Gastrocnemius medialis (tissue), 4 donors: ENCODE results near the gene CAPRIN1. TPM values are rescaled to one million over a fixed set of nuclear protein-coding genes. Genes with fewer than 3 reads are reported as not detected.
"Not testable (repeated sequence)": the region's sequence is repeated elsewhere in the genome, so short reads cannot be mapped to it uniquely, and the experiment has no call there.

Experiments
- ATAC-seq, 2 donors: fragments of 150-250 bp; one replicate each; pipeline ENCODE4 v1.9.1; 2016
- DNase-seq, 2 donors: peaks; one replicate each; pipeline ENCODE4 v3.0.0-alpha.2; 2019
- H3K27ac ChIP-seq, 4 donors: fragments of 200-600 bp; sonication (generic); 1 replicate in 1 of 4; 2 replicates in 3 of 4; pipeline ENCODE4 v1.5.1; 2016 to 2018; ENCODE audit warnings: mild to moderate bottlenecking in 2 of 4, moderate library complexity in 1 of 4
- H3K27me3 ChIP-seq, 3 donors: fragments of 200-600 bp; sonication (generic) in 2 of 3; 1 replicate in 1 of 3; 2 replicates in 2 of 3; pipeline versions ENCODE4 v1.5.1 to v1.6.0; 2016 to 2019; ENCODE audit warnings: mild to moderate bottlenecking in 1 of 3, moderate library complexity in 1 of 3
- H3K36me3 ChIP-seq, 2 donors: fragments of 200-600 bp; sonication (generic) in 1 of 2; one replicate each; pipeline ENCODE4 v1.5.1; 2017 to 2018
- H3K4me1 ChIP-seq, 2 donors: fragments of 200-600 bp; sonication (generic) in 1 of 2; one replicate each; pipeline ENCODE4 v1.5.1; 2016 to 2017; ENCODE audit warnings: mild to moderate bottlenecking in 2 of 2
- H3K4me3 ChIP-seq, 4 donors: fragments of 200-600 bp; sonication (generic) in 3 of 4; 1 replicate in 1 of 4; 2 replicates in 3 of 4; pipeline ENCODE4 v1.5.1; 2016 to 2019; ENCODE audit warnings: mild to moderate bottlenecking in 2 of 4
- H3K9me3 ChIP-seq, 3 donors: fragments of 200-600 bp; sonication (generic) in 2 of 3; 1 replicate in 1 of 3; 2 replicates in 2 of 3; pipeline ENCODE4 v1.5.1; 2016 to 2019
- POLR2A ChIP-seq, 2 donors: fragments of 450-650 bp; IDR thresholded peaks; one replicate each; pipeline ENCODE4 v1.6.1; 2017; ENCODE audit warnings: antibody characterized with exemption in 2 of 2, mild to moderate bottlenecking in 2 of 2, moderate library complexity in 2 of 2
- in situ Hi-C, 4 donors: fragments of 200-750 bp; cut with MboI; loops; one replicate each; pipeline versions ENCODE4 v1.15.0 to v1.8.0; 2017; ENCODE audit warnings: low sequenced_read_pairs in 4 of 4
- intact Hi-C: fragments of 100-400 bp; cut with DNase I; formaldehyde crosslinking; loops from one replicate; pipeline ENCODE4 v1.15.1; 2023; ENCODE audit warnings: low total_unique reads
- total RNA-seq, 4 donors: library from RNA; depleted of rRNA; stranded (reverse); fragments of >200 nt; gene quantifications; one replicate each; pipeline versions ENCODE4 v1.1.0 to v1.2.3, GENCODE V29; 2016
- TF ChIP-seq, protein P1 (sequence below), 5 experiments: fragments of 450-650 bp in 3 of 5; fragments of 200-600 bp in 2 of 5; sonication (generic) in 2 of 5; IDR thresholded peaks in 4 of 5; conservative IDR thresholded peaks in 1 of 5; 1 replicate in 4 of 5; 2 replicates in 1 of 5; pipeline ENCODE4 v1.5.1; 2016 to 2019; ENCODE audit warnings: antibody characterized with exemption in 5 of 5, mild to moderate bottlenecking in 3 of 5, moderate library complexity in 3 of 5

Gene CAPRIN1
- total RNA-seq, 4 donors from 2014 or later: 70.9 to 82.2 (median 79.4) TPM

DNA sequence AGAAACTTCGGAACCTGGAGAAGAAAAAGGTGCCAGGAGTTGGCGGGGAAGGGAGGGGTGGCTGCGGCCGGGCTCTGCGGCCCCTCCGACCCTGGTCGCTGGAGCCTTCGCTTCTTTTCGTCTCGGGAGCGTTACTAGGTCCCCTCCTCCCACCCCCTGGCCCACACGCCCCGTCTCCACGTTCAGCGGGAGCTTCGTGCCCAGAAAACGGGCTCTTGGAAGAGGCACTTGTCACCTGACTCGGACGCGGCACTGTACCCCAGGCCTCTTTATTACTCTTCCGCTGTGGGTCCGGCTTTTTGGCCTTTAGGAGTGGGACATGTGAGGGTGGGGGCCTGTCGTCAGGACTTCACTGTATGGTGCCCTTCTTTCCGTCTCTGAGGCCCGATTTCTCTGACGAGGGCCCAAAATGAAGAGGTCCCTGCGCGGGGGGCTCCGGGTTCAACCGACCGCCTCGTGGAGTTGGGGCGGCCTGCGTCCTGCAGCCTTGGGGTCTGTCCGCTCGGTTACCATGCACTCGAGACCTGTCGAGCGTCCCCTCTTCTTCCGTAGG is 1.2 kb downstream of the CAPRIN1 start:
- in situ Hi-C loops: loop anchor here in 1 of 4 donors (5.0 kb wide), 1 partner anchor 55 kb away; the partner anchor contains the start of gene NAT10
- TF ChIP-seq POLR2A (IDR thresholded peaks at IDR 0.05): no peak
- TF ChIP-seq, protein P1, sequence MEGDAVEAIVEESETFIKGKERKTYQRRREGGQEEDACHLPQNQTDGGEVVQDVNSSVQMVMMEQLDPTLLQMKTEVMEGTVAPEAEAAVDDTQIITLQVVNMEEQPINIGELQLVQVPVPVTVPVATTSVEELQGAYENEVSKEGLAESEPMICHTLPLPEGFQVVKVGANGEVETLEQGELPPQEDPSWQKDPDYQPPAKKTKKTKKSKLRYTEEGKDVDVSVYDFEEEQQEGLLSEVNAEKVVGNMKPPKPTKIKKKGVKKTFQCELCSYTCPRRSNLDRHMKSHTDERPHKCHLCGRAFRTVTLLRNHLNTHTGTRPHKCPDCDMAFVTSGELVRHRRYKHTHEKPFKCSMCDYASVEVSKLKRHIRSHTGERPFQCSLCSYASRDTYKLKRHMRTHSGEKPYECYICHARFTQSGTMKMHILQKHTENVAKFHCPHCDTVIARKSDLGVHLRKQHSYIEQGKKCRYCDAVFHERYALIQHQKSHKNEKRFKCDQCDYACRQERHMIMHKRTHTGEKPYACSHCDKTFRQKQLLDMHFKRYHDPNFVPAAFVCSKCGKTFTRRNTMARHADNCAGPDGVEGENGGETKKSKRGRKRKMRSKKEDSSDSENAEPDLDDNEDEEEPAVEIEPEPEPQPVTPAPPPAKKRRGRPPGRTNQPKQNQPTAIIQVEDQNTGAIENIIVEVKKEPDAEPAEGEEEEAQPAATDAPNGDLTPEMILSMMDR (IDR thresholded peaks at IDR 0.05 in 4 of 5, conservative IDR thresholded peaks at IDR 0.05 in 1 of 5): no peak
- H3K36me3 ChIP-seq: no peaks in the 10 kb centered on the region
- H3K4me1 ChIP-seq: peaks cover 49 to 56% of the 10 kb centered on the region in 2 donors
- H3K27ac ChIP-seq: peak overlapping the region; percentile 95 to 99 (median 98)
- H3K9me3 ChIP-seq: no peaks in the 10 kb centered on the region
- DNase-seq (peak; percentile 4 to 25), ATAC-seq (peak in 1 of 2 donors; percentile 1)
- H3K27me3 ChIP-seq: no peaks in the 10 kb centered on the region
- H3K4me3 ChIP-seq: peak overlapping the region; percentile 72 to 98 (median 82)
- intact Hi-C loops: loop anchor here (1.0 to 5.0 kb wide), 4 partner anchors 55 to 865 kb away; partner anchors contain the start of genes APIP, CAT and PDHX

- Histone ChIP-seq H3K27ac (peak overlapping the region; percentile 95 to 99 (median 98)), H3K4me3 (peak overlapping the region; percentile 72 to 98 (median 82)), H3K4me1 (peaks cover 52 to 60% of the 10 kb centered on the region in 2 donors), H3K36me3 (no peaks in the 10 kb centered on the region), H3K27me3 (no peaks in the 10 kb centered on the region), H3K9me3 (no peaks in the 10 kb centered on the region)
- ATAC-seq (no peak), DNase-seq (peak; percentile 22 to 40)
- TF ChIP-seq, protein P1 (IDR thresholded peaks at IDR 0.05 in 4 of 5, conservative IDR thresholded peaks at IDR 0.05 in 1 of 5): no peak
- peak in 1 of 2 donors; percentile 25 for TF ChIP-seq POLR2A (IDR thresholded peaks at IDR 0.05)
- in situ Hi-C loops (loop anchor here in 1 of 4 donors (5.0 kb wide), 1 partner anchor 54 kb away; the partner anchor contains the start of gene NAT10), intact Hi-C loops (loop anchor here (2.0 to 5.0 kb wide), 3 partner anchors 56 to 864 kb away; partner anchors contain the start of genes APIP and PDHX)
These were observed 1.7 kb downstream of the CAPRIN1 start for GRCh38 chr11:34053161-34053686.

- H3K4me1 ChIP-seq: peaks cover 60% of the 10 kb centered on the region in 2 donors
- in situ Hi-C loops (loop anchor here in 1 of 4 donors (5.0 kb wide), 1 partner anchor 53 kb away; the partner anchor contains the start of gene NAT10), intact Hi-C loops (loop anchor here (5.0 kb wide), 2 partner anchors 57 to 863 kb away; partner anchors contain the start of genes APIP and PDHX)
- H3K27ac ChIP-seq: peak overlapping the region; percentile 95 to 99 (median 98)
- ATAC-seq, H3K9me3 ChIP-seq, H3K36me3 ChIP-seq, H3K27me3 ChIP-seq, DNase-seq: not testable (repeated sequence)
- peak overlapping the region in 1 of 4 donors; percentile 98 for H3K4me3 ChIP-seq
These were observed 2.8 kb downstream of the CAPRIN1 start for GRCh38 chr11:34054351-34054750.

- H3K4me1 ChIP-seq: peaks cover 59 to 62% of the 10 kb centered on the region in 2 donors
- no peaks in the 10 kb centered on the region for H3K36me3 ChIP-seq
- H3K9me3 ChIP-seq: no peaks in the 10 kb centered on the region
- intact Hi-C loops (no loop called here), in situ Hi-C loops (no loop called here)
- H3K4me3 ChIP-seq: no peak overlapping the region
- ATAC-seq: no peak
- no peaks in the 10 kb centered on the region for H3K27me3 ChIP-seq
- DNase-seq: no peak
- H3K27ac ChIP-seq: peak overlapping the region in 1 of 4 donors; percentile 95
- no peak for TF ChIP-seq POLR2A (IDR thresholded peaks at IDR 0.05)
- TF ChIP-seq, protein P1 (IDR thresholded peaks at IDR 0.05 in 4 of 5, conservative IDR thresholded peaks at IDR 0.05 in 1 of 5): no peak
These were observed 3.9 kb downstream of the CAPRIN1 start for GRCh38 chr11:34055218-34056000.
